ENCODE measurements around the gene CFAP100. TPM values are rescaled to one million over a fixed set of nuclear protein-coding genes. Genes with fewer than 3 reads are reported as not detected.
A peak's percentile ranks its signal among the peaks of the same experiment; 100 is the strongest.

CFAP100 gene
- total RNA-seq, 2 experiments from 2014 or later = not detected

GRCh38 chr3:126483321-126483761, 88.6 kb downstream of the CFAP100 start:
- no peaks in the 10 kb centered on the region for H3K27me3 Mint-ChIP-seq
- peaks cover 10% of the 10 kb centered on the region for H3K4me1 Mint-ChIP-seq
- ATAC-seq (ENCODE audit: low read depth) (no peak), DNase-seq (no peak)
- no peak overlapping the region for H3K4me3 Mint-ChIP-seq
- POLR2A ChIA-PET = interaction anchor here (1.1 kb wide), 1 partner anchor 14 kb away, joined by 3 read pairs; no protein-coding TSS in a partner anchor
- H3K27ac Mint-ChIP-seq = no peak overlapping the region
- H3K36me3 Mint-ChIP-seq = no peaks in the 10 kb centered on the region
- no peaks in the 10 kb centered on the region for H3K9me3 Mint-ChIP-seq

GRCh38 chr3:126484148-126484547, 89.4 kb downstream of the CFAP100 start:
- POLR2A ChIA-PET = no interaction called here
- no peak overlapping the region for H3K4me3 Mint-ChIP-seq
- ATAC-seq (ENCODE audit: low read depth) (no peak), DNase-seq (no peak)
- H3K9me3 Mint-ChIP-seq = no peaks in the 10 kb centered on the region
- H3K27ac Mint-ChIP-seq = no peak overlapping the region
- peaks cover 10% of the 10 kb centered on the region for H3K4me1 Mint-ChIP-seq
- no peaks in the 10 kb centered on the region for H3K27me3 Mint-ChIP-seq
- H3K36me3 Mint-ChIP-seq = no peaks in the 10 kb centered on the region

- POLR2A ChIA-PET = no interaction called here
- Mint-ChIP-seq H3K4me3 (no peak overlapping the region), H3K9me3 (no peaks in the 10 kb centered on the region), H3K36me3 (no peaks in the 10 kb centered on the region), H3K4me1 (peaks cover 10% of the 10 kb centered on the region), H3K27ac (peak overlapping the region; percentile 74), H3K27me3 (no peaks in the 10 kb centered on the region)
- DNase-seq (no peak), ATAC-seq (ENCODE audit: low read depth) (no peak)
Measured at GRCh38 chr3:126484662-126485061, 90.0 kb downstream of the CFAP100 start.

GRCh38 chr3:126485176-126485897, 90.6 kb downstream of the CFAP100 start:
- no peaks in the 10 kb centered on the region for H3K27me3 Mint-ChIP-seq
- POLR2A ChIA-PET = interaction anchor here (0.9 kb wide), 1 partner anchor 10 kb away, joined by 4 read pairs; the partner anchor contains the start of gene ZXDC
- DNase-seq (no peak), ATAC-seq (ENCODE audit: low read depth) (no peak)
- no peak overlapping the region for H3K4me3 Mint-ChIP-seq
- no peak overlapping the region for H3K27ac Mint-ChIP-seq
- peaks cover 10% of the 10 kb centered on the region for H3K4me1 Mint-ChIP-seq
- no peaks in the 10 kb centered on the region for H3K9me3 Mint-ChIP-seq
- no peaks in the 10 kb centered on the region for H3K36me3 Mint-ChIP-seq

- no peak for ATAC-seq (ENCODE audit: low read depth)
- DNase-seq = no peak
- no peaks in the 10 kb centered on the region for H3K27me3 Mint-ChIP-seq
- POLR2A ChIA-PET = interaction anchor here (0.9 kb wide), 1 partner anchor 11 kb away, joined by 4 read pairs; the partner anchor contains the start of gene ZXDC
- peaks cover 10% of the 10 kb centered on the region for H3K4me1 Mint-ChIP-seq
- no peak overlapping the region for H3K4me3 Mint-ChIP-seq
- H3K27ac Mint-ChIP-seq = no peak overlapping the region
- no peaks in the 10 kb centered on the region for H3K9me3 Mint-ChIP-seq
- H3K36me3 Mint-ChIP-seq = no peaks in the 10 kb centered on the region
Measured at GRCh38 chr3:126485956-126486355, 91.2 kb downstream of the CFAP100 start.

Other genes starting within 250 kb of the CFAP100 start
- not detected for gene ALDH1L1, start 214.3 kb upstream of the CFAP100 start, total RNA-seq
- gene KLF15, start 37.5 kb upstream of the CFAP100 start, total RNA-seq = under 1 TPM; 0.11 to 0.22 TPM
- gene ZXDC, start 81.0 kb downstream of the CFAP100 start, total RNA-seq = 10 to 100 TPM; 34.7 to 34.9 TPM
- not detected for gene UROC1, start 122.9 kb downstream of the CFAP100 start, total RNA-seq
- under 1 TPM in 1 of 2 experiments, not detected in 1; 0.28 TPM for gene CHST13, start 129.2 kb downstream of the CFAP100 start, total RNA-seq
- gene C3orf22, start 164.0 kb downstream of the CFAP100 start, total RNA-seq = not detected

All from activated naive CD8-positive, alpha-beta T cell treated with anti-CD3 and anti-CD28 coated beads, Interleukin-2, amount 10 ng/mL, durations not matched to agents 7 days and 5 days (primary cell).